Measurements from ENCODE around the gene NPLOC4.

NPLOC4 gene

DNA sequence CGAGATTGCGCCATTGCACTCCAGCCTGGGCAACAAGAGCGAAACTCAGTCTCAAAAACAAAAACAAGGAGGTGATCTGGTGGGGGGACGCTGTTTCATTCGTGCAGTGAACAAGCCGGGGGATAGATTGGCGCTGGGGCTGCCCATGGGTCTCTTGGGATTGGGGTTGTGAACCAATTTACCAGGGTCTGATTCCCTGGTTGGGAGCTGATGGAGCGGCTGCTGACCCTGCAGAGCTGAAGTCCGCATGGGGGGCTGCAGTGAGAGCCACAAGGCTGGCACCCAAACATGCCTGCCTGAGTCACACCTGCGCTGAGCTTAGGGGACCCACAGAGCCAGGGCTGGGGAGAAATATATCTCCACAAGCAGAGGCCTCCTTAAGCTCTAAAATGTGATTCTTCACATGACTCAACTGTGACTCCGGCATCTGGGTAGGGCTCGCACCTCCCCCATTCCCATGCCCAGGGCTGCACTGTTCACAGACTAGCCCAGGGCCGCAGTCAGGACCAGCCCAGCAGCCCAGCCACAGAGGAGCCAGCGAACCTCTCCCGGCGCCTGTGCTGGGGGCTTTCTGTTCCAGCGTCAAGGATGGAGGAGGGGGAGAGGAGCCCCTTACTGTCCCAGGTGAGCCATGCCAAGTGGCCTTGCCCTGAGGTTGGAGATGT lies 5.0 kb upstream of the NPLOC4 start:
- H2AFZ ChIP-seq (ENCODE audit: low read depth, low read length): no peak overlapping the region
- DNase-seq: no peak
- ATAC-seq (ENCODE audit: insufficient read depth, low read depth): no peak
- H3K27ac ChIP-seq (ENCODE audit: low read length): no peak overlapping the region
- H3K9me3 ChIP-seq (ENCODE audit: insufficient read depth, low read length, severe bottlenecking): no peaks in the 10 kb centered on the region
- no peak overlapping the region for H3K9ac ChIP-seq (ENCODE audit: low read depth, low read length)
- H3K36me3 ChIP-seq (ENCODE audit: insufficient read depth, low read length): no peaks in the 10 kb centered on the region
- H3K4me2 ChIP-seq (ENCODE audit: insufficient read depth, low read length): no peak overlapping the region
- H4K20me1 ChIP-seq (ENCODE audit: insufficient read depth, low read length): no peaks in the 10 kb centered on the region
- no peaks in the 10 kb centered on the region for H3K79me2 ChIP-seq (ENCODE audit: insufficient read depth, low read length)
- no peaks in the 10 kb centered on the region for H3K27me3 ChIP-seq (ENCODE audit: insufficient read depth, low read length, poor library complexity)
- H3K4me3 ChIP-seq (ENCODE audit: low read depth in 1 of 2, low read length in 2 of 2): no peak overlapping the region
- peaks cover 11% of the 10 kb centered on the region for H3K4me1 ChIP-seq (ENCODE audit: insufficient read depth, low read length)
- TF ChIP-seq, protein P1, sequence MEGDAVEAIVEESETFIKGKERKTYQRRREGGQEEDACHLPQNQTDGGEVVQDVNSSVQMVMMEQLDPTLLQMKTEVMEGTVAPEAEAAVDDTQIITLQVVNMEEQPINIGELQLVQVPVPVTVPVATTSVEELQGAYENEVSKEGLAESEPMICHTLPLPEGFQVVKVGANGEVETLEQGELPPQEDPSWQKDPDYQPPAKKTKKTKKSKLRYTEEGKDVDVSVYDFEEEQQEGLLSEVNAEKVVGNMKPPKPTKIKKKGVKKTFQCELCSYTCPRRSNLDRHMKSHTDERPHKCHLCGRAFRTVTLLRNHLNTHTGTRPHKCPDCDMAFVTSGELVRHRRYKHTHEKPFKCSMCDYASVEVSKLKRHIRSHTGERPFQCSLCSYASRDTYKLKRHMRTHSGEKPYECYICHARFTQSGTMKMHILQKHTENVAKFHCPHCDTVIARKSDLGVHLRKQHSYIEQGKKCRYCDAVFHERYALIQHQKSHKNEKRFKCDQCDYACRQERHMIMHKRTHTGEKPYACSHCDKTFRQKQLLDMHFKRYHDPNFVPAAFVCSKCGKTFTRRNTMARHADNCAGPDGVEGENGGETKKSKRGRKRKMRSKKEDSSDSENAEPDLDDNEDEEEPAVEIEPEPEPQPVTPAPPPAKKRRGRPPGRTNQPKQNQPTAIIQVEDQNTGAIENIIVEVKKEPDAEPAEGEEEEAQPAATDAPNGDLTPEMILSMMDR (IDR thresholded peaks at IDR 0.05; ENCODE audit: borderline replicate concordance, extremely low read depth, low read length, poor library complexity, severe bottlenecking): no peak
- TF ChIP-seq EZH2 (IDR thresholded peaks at IDR 0.05; ENCODE audit: borderline replicate concordance, low read depth, low read length, severe bottlenecking): no peak

GRCh38 chr17:81640011-81640410 lies 3.1 kb upstream of the NPLOC4 start:
- no peaks in the 10 kb centered on the region for H3K9me3 ChIP-seq (ENCODE audit: insufficient read depth, low read length, severe bottlenecking)
- H3K27ac ChIP-seq (ENCODE audit: low read length): no peak overlapping the region
- DNase-seq: no peak
- H4K20me1 ChIP-seq (ENCODE audit: insufficient read depth, low read length): peaks cover 16% of the 10 kb centered on the region; the same call in 1 of the 2 replicates
- TF ChIP-seq, protein P1 (IDR thresholded peaks at IDR 0.05; ENCODE audit: borderline replicate concordance, extremely low read depth, low read length, poor library complexity, severe bottlenecking): no peak
- TF ChIP-seq EZH2 (IDR thresholded peaks at IDR 0.05; ENCODE audit: borderline replicate concordance, low read depth, low read length, severe bottlenecking): no peak
- H3K9ac ChIP-seq (ENCODE audit: low read depth, low read length): no peak overlapping the region
- peaks cover 22% of the 10 kb centered on the region for H3K4me1 ChIP-seq (ENCODE audit: insufficient read depth, low read length)
- H2AFZ ChIP-seq (ENCODE audit: low read depth, low read length): no peak overlapping the region
- no peak overlapping the region for H3K4me2 ChIP-seq (ENCODE audit: insufficient read depth, low read length)
- H3K27me3 ChIP-seq (ENCODE audit: insufficient read depth, low read length, poor library complexity): no peaks in the 10 kb centered on the region
- H3K36me3 ChIP-seq (ENCODE audit: insufficient read depth, low read length): peaks cover 9% of the 10 kb centered on the region
- no peak overlapping the region for H3K4me3 ChIP-seq (ENCODE audit: low read depth in 1 of 2, low read length in 2 of 2)
- peaks cover 18% of the 10 kb centered on the region for H3K79me2 ChIP-seq (ENCODE audit: insufficient read depth, low read length)
- ATAC-seq (ENCODE audit: insufficient read depth, low read depth): no peak

- Histone ChIP-seq H3K27ac (ENCODE audit: low read length) (no peak overlapping the region), H3K9ac (ENCODE audit: low read depth, low read length) (no peak overlapping the region), H3K4me3 (ENCODE audit: low read depth in 1 of 2, low read length in 2 of 2) (no peak overlapping the region), H3K4me1 (ENCODE audit: insufficient read depth, low read length) (peaks cover 33% of the 10 kb centered on the region), H3K36me3 (ENCODE audit: insufficient read depth, low read length) (peaks cover 9% of the 10 kb centered on the region), H2AFZ (ENCODE audit: low read depth, low read length) (no peak overlapping the region), H3K9me3 (ENCODE audit: insufficient read depth, low read length, severe bottlenecking) (no peaks in the 10 kb centered on the region), H3K27me3 (ENCODE audit: insufficient read depth, low read length, poor library complexity) (no peaks in the 10 kb centered on the region), H3K79me2 (ENCODE audit: insufficient read depth, low read length) (peaks cover 32% of the 10 kb centered on the region), H4K20me1 (ENCODE audit: insufficient read depth, low read length) (peaks cover 18% of the 10 kb centered on the region; the same call in 1 of the 2 replicates), H3K4me2 (ENCODE audit: insufficient read depth, low read length) (no peak overlapping the region)
- DNase-seq (no peak), ATAC-seq (ENCODE audit: insufficient read depth, low read depth) (no peak)
- TF ChIP-seq, protein P1 (IDR thresholded peaks at IDR 0.05; ENCODE audit: borderline replicate concordance, extremely low read depth, low read length, poor library complexity, severe bottlenecking): no peak
- TF ChIP-seq EZH2 (IDR thresholded peaks at IDR 0.05; ENCODE audit: borderline replicate concordance, low read depth, low read length, severe bottlenecking): no peak
These were observed 1.8 kb upstream of the NPLOC4 start for GRCh38 chr17:81638683-81639082.

All from DND-41 (cell line).